OCI-LY7 (cell line): ENCODE data around the gene KAZN. TPM values are rescaled to one million over a fixed set of nuclear protein-coding genes. Genes with fewer than 3 reads are reported as not detected.

Source experiments
- BruUV-seq: library from RNA; stranded (reverse); fragments of 400-500 nt; replicated peaks from 2 replicates; lab custom pipeline; 2021; lab: Mats Ljungman, UMichigan
- CTCF ChIA-PET: fragments of 300-600 bp; sonication (Branson Sonifier 250); formaldehyde crosslinking; loops from one replicate; lab custom pipeline; 2022; ENCODE audit warnings: antibody characterized with exemption; ENCODE audit not compliant: unreplicated experiment; lab: Charles Lee
- POLR2A ChIA-PET: fragments of 300-600 bp; sonication (Branson Sonifier 250); formaldehyde crosslinking; loops from one replicate; lab custom pipeline; 2022; ENCODE audit warnings: antibody characterized with exemption; lab: Charles Lee
- DNase-seq: peaks from one replicate; pipeline ENCODE4 v3.0.0-alpha.2; 2015; ENCODE audit warnings: low spot score
- H2AFZ ChIP-seq: fragments of 200-600 bp; sonication (generic), shearing (Covaris generic); 2 replicates; pipeline ENCODE4 v1.6.1; 2014; ENCODE audit warnings: mild to moderate bottlenecking, antibody characterized with exemption, low read length, moderate library complexity
- H3K27ac ChIP-seq: fragments of 200-600 bp; sonication (generic); 2 replicates; pipeline ENCODE4 v1.5.1; 2014; ENCODE audit warnings: mixed run types, low read depth, mild to moderate bottlenecking, moderate library complexity, low read length, inconsistent platforms; ENCODE audit not compliant: poor library complexity, severe bottlenecking
- H3K36me3 ChIP-seq: fragments of 200-600 bp; sonication (generic); 2 replicates; pipeline ENCODE4 v1.6.1; 2014; ENCODE audit warnings: mild to moderate bottlenecking, antibody characterized with exemption, low read length, moderate library complexity, mixed read lengths; ENCODE audit not compliant: insufficient read depth
- H3K4me1 ChIP-seq: fragments of 200-600 bp; sonication (generic); 2 replicates; pipeline ENCODE4 v1.5.1; 2014; ENCODE audit warnings: mild to moderate bottlenecking, low read length; ENCODE audit not compliant: insufficient read depth, poor library complexity, severe bottlenecking
- H3K4me2 ChIP-seq: fragments of 200-600 bp; sonication (generic); 2 replicates; pipeline ENCODE4 v1.6.1; 2014; ENCODE audit warnings: mild to moderate bottlenecking, low read length
- H3K4me3 ChIP-seq: fragments of 200-600 bp; sonication (generic); 2 replicates; pipeline ENCODE4 v1.5.1; 2014; ENCODE audit warnings: mild to moderate bottlenecking, low read depth, low read length; ENCODE audit not compliant: poor library complexity, severe bottlenecking
- H3K79me2 ChIP-seq: fragments of 200-600 bp; sonication (generic); 2 replicates; pipeline ENCODE4 v1.6.1; 2016; ENCODE audit warnings: low read depth, mild to moderate bottlenecking, low read length, moderate library complexity, mixed read lengths; ENCODE audit not compliant: insufficient read depth
- H3K9me2 ChIP-seq: fragments of 200-600 bp; sonication (generic); 2 replicates; pipeline ENCODE4 v1.6.1; 2016; ENCODE audit warnings: mild to moderate bottlenecking, low read length, mixed read lengths; ENCODE audit not compliant: insufficient read depth
- H3K9me3 ChIP-seq: fragments of 200-600 bp; sonication (generic); 2 replicates; pipeline ENCODE4 v1.6.1; 2014; ENCODE audit warnings: mild to moderate bottlenecking, mixed run types, low read length, mixed read lengths
- H4K20me1 ChIP-seq: fragments of 200-600 bp; sonication (generic); 2 replicates; pipeline ENCODE4 v1.6.1; 2014; ENCODE audit warnings: mild to moderate bottlenecking, antibody characterized with exemption, low read length, moderate library complexity, mixed read lengths; ENCODE audit not compliant: insufficient read depth
- CTCF ChIP-seq: fragments of 200-600 bp; sonication (generic); conservative IDR thresholded peaks from 2 replicates; pipeline ENCODE4 v1.5.1; 2014; ENCODE audit warnings: mild to moderate bottlenecking, antibody characterized with exemption, low read length, moderate library complexity, mixed read lengths
- EZH2phosphoT487 ChIP-seq: fragments of 200-600 bp; sonication (generic); IDR thresholded peaks from 2 replicates; pipeline ENCODE4 v1.6.1; 2018; ENCODE audit warnings: low read depth, borderline replicate concordance, mild to moderate bottlenecking, mixed run types, antibody characterized with exemption, low read length, moderate library complexity, mixed read lengths
- intact Hi-C: fragments of 100-400 bp; cut with micrococcal nuclease; formaldehyde crosslinking; loops from one replicate; pipeline ENCODE4 v1.10.0; 2022; ENCODE audit not compliant: unreplicated experiment
- total RNA-seq, 2 experiments: library from RNA; depleted of rRNA in 1 of 2; stranded (reverse); fragments of >200 nt in 1 of 2; shearing (Covaris generic) in 1 of 2; gene quantifications; 2 replicates each; pipeline ENCODE4 v1.2.3, GENCODE V29; 2014 to 2022

The KAZN gene
- total RNA-seq, 2 experiments from 2014 or later: 0.40 to 2.4 TPM

- Histone ChIP-seq H3K36me3 (no peaks in the 10 kb centered on the region), H4K20me1 (no peaks in the 10 kb centered on the region), H3K4me1 (no peaks in the 10 kb centered on the region), H3K27ac (no peak overlapping the region), H3K4me2 (no peak overlapping the region), H3K9me3 (no peaks in the 10 kb centered on the region), H3K4me3 (no peak overlapping the region), H2AFZ (no peak overlapping the region), H3K79me2 (no peaks in the 10 kb centered on the region), H3K9me2 (no peaks in the 10 kb centered on the region)
- no TSS peak for BruUV-seq
- ChIA-PET CTCF (no interaction called here), POLR2A (no interaction called here)
- TF ChIP-seq CTCF: no peak
- TF ChIP-seq EZH2phosphoT487: no peak
- intact Hi-C loops: no loop called here
- DNase-seq: no peak
Observed at GRCh38 chr1:14788080-14788479, 189.6 kb downstream of the KAZN start.

GRCh38 chr1:14790982-14791381, 192.5 kb downstream of the KAZN start:
- CTCF ChIA-PET: no interaction called here
- Histone ChIP-seq H4K20me1 (no peaks in the 10 kb centered on the region), H3K9me2 (no peaks in the 10 kb centered on the region), H3K4me2 (no peak overlapping the region), H3K36me3 (no peaks in the 10 kb centered on the region), H3K27ac (no peak overlapping the region), H3K4me1 (no peaks in the 10 kb centered on the region), H3K79me2 (no peaks in the 10 kb centered on the region), H2AFZ (no peak overlapping the region), H3K9me3 (no peaks in the 10 kb centered on the region), H3K4me3 (no peak overlapping the region)
- BruUV-seq: no TSS peak
- POLR2A ChIA-PET: no interaction called here
- intact Hi-C loops: no loop called here
- TF ChIP-seq EZH2phosphoT487: no peak
- no peak for TF ChIP-seq CTCF
- no peak for DNase-seq

- Histone ChIP-seq H3K79me2 (no peaks in the 10 kb centered on the region), H4K20me1 (no peaks in the 10 kb centered on the region), H2AFZ (no peak overlapping the region), H3K27ac (no peak overlapping the region), H3K4me2 (no peak overlapping the region), H3K36me3 (no peaks in the 10 kb centered on the region), H3K4me3 (no peak overlapping the region), H3K9me3 (no peaks in the 10 kb centered on the region), H3K4me1 (no peaks in the 10 kb centered on the region), H3K9me2 (no peaks in the 10 kb centered on the region)
- ChIA-PET CTCF (no interaction called here), POLR2A (no interaction called here)
- intact Hi-C loops: no loop called here
- TF ChIP-seq EZH2phosphoT487: no peak
- TF ChIP-seq CTCF: no peak
- no peak for DNase-seq
- no TSS peak for BruUV-seq
Observed at GRCh38 chr1:14791654-14792053, 193.2 kb downstream of the KAZN start.
